SK-N-SH (cell line): ENCODE data around the gene TMEM147. TPM values are rescaled to one million over a fixed set of nuclear protein-coding genes. Genes with fewer than 3 reads are reported as not detected.

ENCODE experiments used
- CTCF ChIA-PET: fragments of 300-600, 350-600 bp; formaldehyde crosslinking; extraction: SDS; loops from one replicate; lab custom pipeline; 2021; lab: Yijun Ruan, JAX
- POLR2A ChIA-PET: fragments of 350-600 bp; sonication (Branson Sonifier 250); formaldehyde crosslinking; extraction: SDS; loops from one replicate; lab custom pipeline; 2020; ENCODE audit warnings: antibody characterized with exemption, inconsistent platforms; lab: Yijun Ruan, JAX
- DNase-seq: peaks from one replicate; pipeline ENCODE4 v3.0.0; 2012
- H2AFZ ChIP-seq: fragments of 200-600 bp; sonication (generic); 2 replicates; pipeline ENCODE4 v1.8.1; 2016; ENCODE audit warnings: antibody characterized with exemption, mild to moderate bottlenecking, low read depth
- H3F3A ChIP-seq: fragments of 200-600 bp; sonication (generic); replicated peaks from 2 replicates; pipeline ENCODE3; 2016; ENCODE audit warnings: antibody characterized with exemption, mild to moderate bottlenecking; ENCODE audit not compliant: insufficient read depth
- H3K27ac ChIP-seq, 2 experiments: fragments of 200-500 bp in 1 of 2; fragments of 200-600 bp in 1 of 2; sonication (Bioruptor generic) in 1 of 2; sonication (generic), shearing (Covaris generic) in 1 of 2; 2 replicates each; pipeline versions ENCODE4 v1.5.1 to v1.6.1; 2014 to 2016; ENCODE audit warnings: low read depth in 2 of 2, inconsistent platforms in 1 of 2, low read length in 1 of 2, mild to moderate bottlenecking in 1 of 2, mixed read lengths in 1 of 2
- H3K27me3 ChIP-seq: fragments of 200-600 bp; sonication (generic), shearing (Covaris generic); 2 replicates; pipeline ENCODE4 v1.6.1; 2016; ENCODE audit warnings: mixed run types; ENCODE audit not compliant: insufficient read depth
- H3K36me3 ChIP-seq, 2 experiments: fragments of 200-500 bp in 1 of 2; fragments of 200-600 bp in 1 of 2; sonication (Bioruptor generic) in 1 of 2; sonication (generic) in 1 of 2; replicated peaks in 1 of 2; 2 replicates each; pipeline versions ENCODE3 to v1.5.1; 2014 to 2016; ENCODE audit warnings: low read length in 1 of 2, mild to moderate bottlenecking in 1 of 2; ENCODE audit not compliant: insufficient read depth in 2 of 2, control insufficient read depth in 1 of 2
- H3K4me1 ChIP-seq, 2 experiments: fragments of 200-500 bp in 1 of 2; fragments of 200-600 bp in 1 of 2; sonication (Bioruptor generic) in 1 of 2; sonication (generic), shearing (Covaris generic) in 1 of 2; 2 replicates each; pipeline versions ENCODE4 v1.5.1 to v1.6.1; 2014 to 2016; ENCODE audit warnings: low read depth in 1 of 2, low read length in 1 of 2, mixed run types in 1 of 2; ENCODE audit not compliant: insufficient read depth in 2 of 2, control insufficient read depth in 1 of 2
- H3K4me2 ChIP-seq: fragments of 200-600 bp; sonication (generic), shearing (Covaris generic); 2 replicates; pipeline ENCODE4 v1.6.1; 2017; ENCODE audit warnings: mixed run types
- H3K4me3 ChIP-seq, 2 experiments: fragments of 200-500 bp in 1 of 2; fragments of 200-600 bp in 1 of 2; sonication (Bioruptor generic) in 1 of 2; sonication (generic), shearing (Covaris generic) in 1 of 2; 2 replicates each; pipeline versions ENCODE4 v1.5.1 to v1.8.1; 2014 to 2016; ENCODE audit warnings: low read depth in 2 of 2, inconsistent platforms in 1 of 2, low read length in 1 of 2, mild to moderate bottlenecking in 1 of 2, mixed read lengths in 1 of 2, moderate library complexity in 1 of 2
- H3K79me2 ChIP-seq: fragments of 200-600 bp; sonication (generic); 2 replicates; pipeline ENCODE4 v1.8.1; 2017; ENCODE audit warnings: mild to moderate bottlenecking; ENCODE audit not compliant: insufficient read depth
- H3K9ac ChIP-seq: fragments of 200-600 bp; sonication (generic); 2 replicates; pipeline ENCODE4 v1.6.1; 2017; ENCODE audit warnings: mixed run types
- H3K9me2 ChIP-seq: fragments of 200-600 bp; sonication (generic); 2 replicates; pipeline ENCODE4 v1.6.1; 2017; ENCODE audit warnings: mixed run types
- H3K9me3 ChIP-seq: fragments of 200-600 bp; sonication (generic); 2 replicates; pipeline ENCODE4 v1.6.1; 2017; ENCODE audit warnings: mixed run types, mild to moderate bottlenecking, moderate library complexity
- H4K20me1 ChIP-seq: fragments of 200-600 bp; sonication (generic); 2 replicates; pipeline ENCODE4 v1.6.1; 2017; ENCODE audit warnings: mild to moderate bottlenecking, mixed run types; ENCODE audit not compliant: insufficient read depth
- CHD2 ChIP-seq: fragments of 150-350 bp; IDR thresholded peaks from 2 replicates; pipeline ENCODE4 v1.6.1; 2018; ENCODE audit warnings: low read length; ENCODE audit not compliant: partially characterized antibody
- ELF1 ChIP-seq: IDR thresholded peaks from 2 replicates; pipeline ENCODE4 v1.4.0; 2012
- FOSL2 ChIP-seq: IDR thresholded peaks from 2 replicates; pipeline ENCODE4 v1.4.0; 2012; ENCODE audit warnings: low read depth, mild to moderate bottlenecking, moderate library complexity, borderline replicate concordance
- FOXJ3 ChIP-seq: sonication (generic); formaldehyde crosslinking; IDR thresholded peaks from 2 replicates; pipeline ENCODE4 v1.5.1; 2020; ENCODE audit warnings: mild to moderate bottlenecking, missing genetic modification reagents
- GATA2 ChIP-seq: sonication (generic); formaldehyde crosslinking; IDR thresholded peaks from 2 replicates; pipeline ENCODE4 v1.5.0; 2020; ENCODE audit warnings: mild to moderate bottlenecking, missing genetic modification reagents
- JUND ChIP-seq: IDR thresholded peaks from 2 replicates; pipeline ENCODE4 v1.4.0; 2012
- MAX ChIP-seq: IDR thresholded peaks from 2 replicates; pipeline ENCODE4 v1.4.0; 2012; ENCODE audit warnings: low read depth
- MEF2A ChIP-seq: IDR thresholded peaks from 2 replicates; pipeline ENCODE4 v1.4.0; 2012; ENCODE audit warnings: low read depth, borderline replicate concordance
- NRF1 ChIP-seq: IDR thresholded peaks from 2 replicates; pipeline ENCODE4 v1.6.1; 2012; ENCODE audit warnings: low read depth, mild to moderate bottlenecking, low read length
- PBX3 ChIP-seq: IDR thresholded peaks from 2 replicates; pipeline ENCODE4; 2012
- RFX5 ChIP-seq: IDR thresholded peaks from 2 replicates; pipeline ENCODE4 v1.6.1; 2012; ENCODE audit warnings: mild to moderate bottlenecking, improper control_type of control experiment, low read length
- SIN3A ChIP-seq: IDR thresholded peaks from 2 replicates; pipeline ENCODE4 v1.6.1; 2012; ENCODE audit warnings: low read depth, mild to moderate bottlenecking, low read length, moderate library complexity, borderline replicate concordance
- TEAD4 ChIP-seq: IDR thresholded peaks from 2 replicates; pipeline ENCODE4 v1.4.0; 2012; ENCODE audit warnings: mild to moderate bottlenecking, borderline replicate concordance; ENCODE audit not compliant: insufficient read depth
- YY1 ChIP-seq: IDR thresholded peaks from 2 replicates; pipeline ENCODE4 v1.4.0; 2012; ENCODE audit warnings: low read depth, mild to moderate bottlenecking
- ZBTB33 ChIP-seq: IDR thresholded peaks from 2 replicates; pipeline ENCODE4 v1.4.0; 2012; ENCODE audit warnings: low read depth, borderline replicate concordance
- WGBS: methylation state at CpG from one replicate; pipeline ENCODE4 v1.1.6; 2017; ENCODE audit warnings: low lambda C conversion rate; 5-methylcytosine and 5-hydroxymethylcytosine counted together
- polyA plus RNA-seq, 3 experiments: library from polyadenylated mRNA; depleted of rRNA; stranded (reverse); fragments of >200 nt; gene quantifications; 2 replicates each; pipeline ENCODE4 v1.2.3, GENCODE V29; 2012

TMEM147 gene
- polyA plus RNA-seq, 1 of the 3 experiments (the other 2 are of a cell fraction): 202 TPM

GRCh38 chr19:35560271-35560670 is 14.8 kb downstream of the TMEM147 start:
- no peak for DNase-seq
- WGBS: 38% methylated on average over 14 of the region's 18 CpGs
- ChIA-PET CTCF (interaction anchor here (1.1 to 2.8 kb wide), 2 partner anchors 12 to 50 kb away, joined by 3 to 16 read pairs; no protein-coding TSS in a partner anchor), POLR2A (no interaction called here)
- Histone ChIP-seq H3K4me2 (no peak overlapping the region), H3K27ac (no peak overlapping the region), H3K79me2 (no peaks in the 10 kb centered on the region), H3K36me3 (no peaks in the 10 kb centered on the region), H3K9ac (no peak overlapping the region), H3K9me3 (no peaks in the 10 kb centered on the region), H2AFZ (no peak overlapping the region), H3K27me3 (peaks cover 64% of the 10 kb centered on the region), H3K4me3 (no peak overlapping the region), H3K4me1 (peaks cover 0 to 11% of the 10 kb centered on the region in 2 experiments; a peak in 1 of 4 replicates), H4K20me1 (no peaks in the 10 kb centered on the region), H3F3A (no peaks in the 10 kb centered on the region), H3K9me2 (no peaks in the 10 kb centered on the region)
- TF ChIP-seq NRF1 (no peak), TEAD4 (no peak), FOXJ3 (no peak), ZBTB33 (no peak), MEF2A (no peak), GATA2 (CRISPR knock-in tag) (no peak), ELF1 (no peak), MAX (no peak), RFX5 (no peak), YY1 (no peak), JUND (no peak)

- Histone ChIP-seq H3K9ac (no peak overlapping the region), H3K9me3 (no peaks in the 10 kb centered on the region), H3K79me2 (no peaks in the 10 kb centered on the region), H3K36me3 (no peaks in the 10 kb centered on the region), H3K4me1 (peaks cover 0 to 11% of the 10 kb centered on the region in 2 experiments; a peak in 1 of 4 replicates), H3F3A (no peaks in the 10 kb centered on the region), H3K27ac (no peak overlapping the region), H3K4me3 (no peak overlapping the region), H3K27me3 (peaks cover 64% of the 10 kb centered on the region), H4K20me1 (no peaks in the 10 kb centered on the region), H2AFZ (no peak overlapping the region), H3K9me2 (no peaks in the 10 kb centered on the region), H3K4me2 (no peak overlapping the region)
- WGBS: 30% methylated on average over 5 of the region's 6 CpGs
- ChIA-PET CTCF (interaction anchor here (1.1 to 2.8 kb wide), 2 partner anchors 12 to 50 kb away, joined by 3 to 16 read pairs; no protein-coding TSS in a partner anchor), POLR2A (interaction anchor here (0.6 kb wide), 1 partner anchor 75 kb away, joined by 4 read pairs; no protein-coding TSS in a partner anchor)
- DNase-seq: no peak
- no peak for TF ChIP-seq TEAD4
- TF ChIP-seq GATA2 (CRISPR knock-in tag): no peak
- no peak for TF ChIP-seq CHD2
- TF ChIP-seq SIN3A: no peak
- no peak for TF ChIP-seq FOSL2
- TF ChIP-seq PBX3: no peak
These were observed 15.3 kb downstream of the TMEM147 start for GRCh38 chr19:35560677-35561076.
